Measurements from ENCODE around the gene SYNDIG1L.

The SYNDIG1L gene

GRCh38 chr14:74426202-74426582 is at the start of gene SYNDIG1L:
TSS of gene SYNDIG1L (minus strand) at chr14:74426210. CDS start at chr14:74409744, 16,466 bp downstream.
- no peak for DNase-seq (ENCODE audit: extremely low spot score)
- TF ChIP-seq CTCF (IDR thresholded peaks at IDR 0.05; ENCODE audit: control extremely low read depth, extremely low read depth, low read depth, missing control alignments) = no peak
- ChIA-PET POLR2A (interaction anchor here (0.6 kb wide), 1 partner anchor 1290 kb away, joined by 3 read pairs; the partner anchor contains the start of gene PSEN1), CTCF (no interaction called here)

- ChIA-PET POLR2A (no interaction called here), CTCF (interaction anchor here (0.9 to 2.4 kb wide), 4 partner anchors 10 to 133 kb away, joined by 3 to 5 read pairs (median 4); no protein-coding TSS in a partner anchor)
- no peak for TF ChIP-seq CTCF (IDR thresholded peaks at IDR 0.05; ENCODE audit: control extremely low read depth, extremely low read depth, low read depth, missing control alignments)
- no peak for DNase-seq (ENCODE audit: extremely low spot score)
Observed at GRCh38 chr14:74475678-74476077, 49.7 kb upstream of the SYNDIG1L start.

- no peak for DNase-seq (ENCODE audit: extremely low spot score)
- ChIA-PET POLR2A (interaction anchor here (0.6 kb wide), 1 partner anchor 292 kb away, joined by 5 read pairs; no protein-coding TSS in a partner anchor), CTCF (interaction anchor here (1.4 to 2.4 kb wide), 2 partner anchors 8 to 15 kb away, joined by 4 to 5 read pairs; no protein-coding TSS in a partner anchor)
- TF ChIP-seq CTCF (IDR thresholded peaks at IDR 0.05; ENCODE audit: control extremely low read depth, extremely low read depth, low read depth, missing control alignments) = no peak
Observed at GRCh38 chr14:74474376-74474775, 48.4 kb upstream of the SYNDIG1L start.

- ChIA-PET POLR2A (no interaction called here), CTCF (no interaction called here)
- no peak for TF ChIP-seq CTCF (IDR thresholded peaks at IDR 0.05; ENCODE audit: control extremely low read depth, extremely low read depth, low read depth, missing control alignments)
- DNase-seq (ENCODE audit: extremely low spot score) = no peak
Observed at GRCh38 chr14:74472601-74473000, 46.6 kb upstream of the SYNDIG1L start.

GRCh38 chr14:74469548-74470518 is 43.8 kb upstream of the SYNDIG1L start:
- CTCF ChIA-PET = interaction anchor here (1.0 kb wide), 1 partner anchor 17 kb away, joined by 3 read pairs; no protein-coding TSS in a partner anchor
- no peak for DNase-seq (ENCODE audit: extremely low spot score)
- TF ChIP-seq CTCF (IDR thresholded peaks at IDR 0.05; ENCODE audit: control extremely low read depth, extremely low read depth, low read depth, missing control alignments) = no peak
- POLR2A ChIA-PET = no interaction called here

GRCh38 chr14:74468513-74468912 is 42.5 kb upstream of the SYNDIG1L start:
- ChIA-PET POLR2A (no interaction called here), CTCF (interaction anchor here (1.9 kb wide), 1 partner anchor 12 kb away, joined by 4 read pairs; no protein-coding TSS in a partner anchor)
- no peak for DNase-seq (ENCODE audit: extremely low spot score)
- no peak for TF ChIP-seq CTCF (IDR thresholded peaks at IDR 0.05; ENCODE audit: control extremely low read depth, extremely low read depth, low read depth, missing control alignments)

All from GM10248 (cell line).